Testis (tissue), 2 donors: ENCODE results near the gene BCAR3.

ENCODE experiments used
- POLR2A ChIP-seq: fragments of 450-650 bp; IDR thresholded peaks from one replicate; pipeline ENCODE4 v1.6.1; 2017; ENCODE audit warnings: antibody characterized with exemption, mild to moderate bottlenecking, moderate library complexity
- TF ChIP-seq, protein P1 (sequence below), 3 experiments: fragments of 450-650 bp in 2 of 3; fragments of 200-600 bp in 1 of 3; sonication (generic) in 1 of 3; IDR thresholded peaks; one replicate each; pipeline ENCODE4 v1.5.1; 2016 to 2019; ENCODE audit warnings: antibody characterized with exemption in 3 of 3, mild to moderate bottlenecking in 2 of 3, moderate library complexity in 1 of 3

DNA sequence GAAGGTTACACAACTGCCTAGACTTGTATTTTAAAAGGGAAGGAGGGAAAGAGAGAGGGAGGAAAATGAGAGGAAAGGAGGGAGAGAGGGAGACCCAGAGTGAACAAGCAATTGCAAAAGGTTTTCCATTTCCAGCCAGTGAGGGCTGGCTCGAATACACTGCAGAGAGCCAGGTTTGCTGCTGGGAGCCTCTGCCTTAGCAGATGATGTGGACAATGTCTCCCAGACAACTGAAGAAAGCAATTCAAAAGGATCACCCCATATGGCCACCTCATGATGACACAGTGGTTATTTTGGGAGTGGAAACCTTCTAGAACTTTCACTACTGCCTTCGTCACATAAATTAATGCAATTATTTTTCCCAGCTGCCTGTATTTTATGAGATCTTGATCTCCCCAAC is 86.4 kb downstream of the BCAR3 start:
- TF ChIP-seq, protein P1, sequence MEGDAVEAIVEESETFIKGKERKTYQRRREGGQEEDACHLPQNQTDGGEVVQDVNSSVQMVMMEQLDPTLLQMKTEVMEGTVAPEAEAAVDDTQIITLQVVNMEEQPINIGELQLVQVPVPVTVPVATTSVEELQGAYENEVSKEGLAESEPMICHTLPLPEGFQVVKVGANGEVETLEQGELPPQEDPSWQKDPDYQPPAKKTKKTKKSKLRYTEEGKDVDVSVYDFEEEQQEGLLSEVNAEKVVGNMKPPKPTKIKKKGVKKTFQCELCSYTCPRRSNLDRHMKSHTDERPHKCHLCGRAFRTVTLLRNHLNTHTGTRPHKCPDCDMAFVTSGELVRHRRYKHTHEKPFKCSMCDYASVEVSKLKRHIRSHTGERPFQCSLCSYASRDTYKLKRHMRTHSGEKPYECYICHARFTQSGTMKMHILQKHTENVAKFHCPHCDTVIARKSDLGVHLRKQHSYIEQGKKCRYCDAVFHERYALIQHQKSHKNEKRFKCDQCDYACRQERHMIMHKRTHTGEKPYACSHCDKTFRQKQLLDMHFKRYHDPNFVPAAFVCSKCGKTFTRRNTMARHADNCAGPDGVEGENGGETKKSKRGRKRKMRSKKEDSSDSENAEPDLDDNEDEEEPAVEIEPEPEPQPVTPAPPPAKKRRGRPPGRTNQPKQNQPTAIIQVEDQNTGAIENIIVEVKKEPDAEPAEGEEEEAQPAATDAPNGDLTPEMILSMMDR (IDR thresholded peaks at IDR 0.05) = no peak
- TF ChIP-seq POLR2A = no peak
